ENCODE measurements around the gene SLC15A1.
A peak's percentile ranks its signal among the peaks of the same experiment; 100 is the strongest.

SLC15A1 gene

DNA sequence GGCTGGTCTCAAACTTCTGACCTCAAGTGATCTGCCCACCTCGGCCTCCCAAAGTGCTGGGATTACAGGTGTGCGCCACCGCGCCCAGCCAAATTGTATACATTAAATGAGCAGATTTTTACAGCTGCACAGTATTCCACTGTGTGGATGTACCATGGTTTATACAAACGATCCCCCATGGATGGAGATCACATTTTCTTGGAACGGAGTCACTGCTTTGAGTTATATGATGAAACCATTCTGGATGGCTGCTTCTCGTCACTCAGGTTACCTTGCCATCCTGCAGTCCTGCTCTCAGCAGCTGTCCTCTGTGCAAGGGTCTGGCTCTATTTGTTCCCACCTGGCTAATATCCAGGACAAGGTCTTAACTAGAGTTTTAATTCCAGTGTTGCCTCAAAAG, 39.1 kb upstream of the SLC15A1 start:
- Histone ChIP-seq H3K9ac (ENCODE audit: low read depth, low read length, poor library complexity) (no peak overlapping the region), H3K23ac (ENCODE audit: low read depth, low read length, poor library complexity) (no peak overlapping the region), H3K4me1 (ENCODE audit: control insufficient read depth in 2 of 2, insufficient read depth in 1 of 2, low read depth in 1 of 2, low read length in 2 of 2) (no peaks in the 10 kb centered on the region), H2BK5ac (ENCODE audit: low read length) (no peak overlapping the region), H3K9me3 (replicated peaks in 1 of 2; ENCODE audit: control insufficient read depth in 2 of 2, insufficient read depth in 1 of 2, low read depth in 1 of 2, low read length in 2 of 2) (no peaks in the 10 kb centered on the region), H3K36me3 (replicated peaks in 1 of 2; ENCODE audit: control insufficient read depth in 2 of 2, insufficient read depth in 2 of 2, low read length in 2 of 2) (no peaks in the 10 kb centered on the region), H3K4me2 (ENCODE audit: insufficient read depth, low read length, poor library complexity, severe bottlenecking) (no peak overlapping the region), H3K4ac (ENCODE audit: low read length) (no peak overlapping the region), H3K27ac (replicated peaks; ENCODE audit: low read length) (no peak overlapping the region), H2BK12ac (ENCODE audit: low read length) (no peak overlapping the region), H2BK120ac (ENCODE audit: low read depth, low read length) (no peak overlapping the region), H2AK5ac (ENCODE audit: low read depth, low read length) (no peak overlapping the region), H3K4me3 (ENCODE audit: low read length in 2 of 2) (no peak overlapping the region), H3K27me3 (ENCODE audit: control insufficient read depth in 3 of 3, insufficient read depth in 3 of 3, low read depth in 1 of 3, low read length in 3 of 3) (peaks cover 0 to 7% (median 0%) of the 10 kb centered on the region in 3 experiments), H4K8ac (ENCODE audit: low read depth, low read length) (no peak overlapping the region), H3K79me1 (ENCODE audit: low read depth, low read length) (no peaks in the 10 kb centered on the region), H4K91ac (ENCODE audit: low read depth, low read length, poor library complexity) (no peak overlapping the region), H2BK15ac (ENCODE audit: low read length) (no peak overlapping the region), H3K18ac (ENCODE audit: low read length) (no peak overlapping the region), H3K14ac (ENCODE audit: low read length) (no peak overlapping the region), H2AFZ (ENCODE audit: low read length) (no peak overlapping the region)
- no peak for DNase-seq (ENCODE audit: low spot score)
- no CpG with 5 or more reads among the region's 7 CpGs for WGBS, 2 donors (ENCODE audit: extremely low coverage in 2 of 2, insufficient read length in 2 of 2, insufficient replicate concordance in 1 of 2)

DNA sequence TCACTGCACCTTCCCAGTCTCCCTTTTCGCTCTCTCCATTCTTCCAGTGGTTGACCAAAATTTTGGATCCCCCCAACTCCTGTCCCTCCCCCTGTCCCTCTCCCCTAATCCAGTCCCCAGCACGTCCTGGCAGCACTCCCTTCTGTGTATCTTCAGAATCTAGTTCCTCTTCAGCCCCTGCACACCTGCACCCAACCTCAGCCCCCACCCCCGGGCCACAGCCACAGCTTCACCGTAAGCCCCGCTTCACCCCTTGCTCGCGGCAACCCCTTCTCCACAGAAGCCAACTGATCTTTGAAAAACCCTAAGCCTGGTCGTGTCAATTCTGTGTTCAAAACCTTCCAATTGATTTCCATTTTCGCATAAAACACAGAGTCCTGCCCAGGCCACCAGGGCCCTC, 35.5 kb upstream of the SLC15A1 start:
- H4K91ac ChIP-seq (ENCODE audit: low read depth, low read length, poor library complexity) = no peak overlapping the region
- H3K79me1 ChIP-seq (ENCODE audit: low read depth, low read length) = no peaks in the 10 kb centered on the region
- WGBS, 2 donors (ENCODE audit: extremely low coverage in 2 of 2, insufficient read length in 2 of 2, insufficient replicate concordance in 1 of 2) = no CpG with 5 or more reads among the region's 9 CpGs

DNA sequence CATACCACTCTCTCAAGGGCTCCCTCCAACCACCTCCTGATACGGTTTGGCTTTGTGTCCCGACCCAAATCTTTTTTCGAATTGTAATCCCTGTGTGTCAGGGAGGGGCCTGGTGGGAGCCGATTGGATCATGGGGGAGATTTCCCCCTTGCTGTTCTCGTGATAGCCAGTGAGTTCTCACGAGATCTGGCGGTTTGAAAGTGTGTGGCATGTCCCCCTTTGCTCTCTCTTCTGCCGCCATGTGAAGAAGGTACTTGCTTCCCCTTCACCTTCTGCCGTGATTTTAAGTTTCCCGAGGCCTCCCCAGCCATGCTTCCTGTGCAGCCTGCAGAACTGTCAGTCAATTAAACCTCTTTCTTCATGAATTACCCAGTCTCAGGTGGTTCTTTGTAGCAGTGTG, 34.7 kb upstream of the SLC15A1 start:
- Histone ChIP-seq H3K4me1 (ENCODE audit: control insufficient read depth in 2 of 2, insufficient read depth in 1 of 2, low read depth in 1 of 2, low read length in 2 of 2) (peaks cover 0 to 4% of the 10 kb centered on the region in 2 donors), H2AK5ac (ENCODE audit: low read depth, low read length) (no peak overlapping the region), H2BK12ac (ENCODE audit: low read length) (no peak overlapping the region), H2BK5ac (ENCODE audit: low read length) (no peak overlapping the region), H4K8ac (ENCODE audit: low read depth, low read length) (no peak overlapping the region), H3K14ac (ENCODE audit: low read length) (no peak overlapping the region), H3K18ac (ENCODE audit: low read length) (no peak overlapping the region), H3K4me2 (ENCODE audit: insufficient read depth, low read length, poor library complexity, severe bottlenecking) (no peak overlapping the region), H3K23ac (ENCODE audit: low read depth, low read length, poor library complexity) (no peak overlapping the region), H2BK15ac (ENCODE audit: low read length) (no peak overlapping the region), H2AFZ (ENCODE audit: low read length) (no peak overlapping the region), H3K4ac (ENCODE audit: low read length) (no peak overlapping the region), H3K27me3 (ENCODE audit: control insufficient read depth in 3 of 3, insufficient read depth in 3 of 3, low read depth in 1 of 3, low read length in 3 of 3) (peaks cover 0 to 22% (median 0%) of the 10 kb centered on the region in 3 experiments), H3K27ac (replicated peaks; ENCODE audit: low read length) (no peak overlapping the region), H3K4me3 (ENCODE audit: low read length in 2 of 2) (no peak overlapping the region), H3K79me1 (ENCODE audit: low read depth, low read length) (no peaks in the 10 kb centered on the region), H4K91ac (ENCODE audit: low read depth, low read length, poor library complexity) (no peak overlapping the region), H3K9ac (ENCODE audit: low read depth, low read length, poor library complexity) (no peak overlapping the region), H2BK120ac (ENCODE audit: low read depth, low read length) (no peak overlapping the region), H3K9me3 (replicated peaks in 1 of 2; ENCODE audit: control insufficient read depth in 2 of 2, insufficient read depth in 1 of 2, low read depth in 1 of 2, low read length in 2 of 2) (peaks cover 0 to 3% of the 10 kb centered on the region in 2 donors), H3K36me3 (replicated peaks in 1 of 2; ENCODE audit: control insufficient read depth in 2 of 2, insufficient read depth in 2 of 2, low read length in 2 of 2) (no peaks in the 10 kb centered on the region)
- WGBS, 2 donors (ENCODE audit: extremely low coverage in 2 of 2, insufficient read length in 2 of 2, insufficient replicate concordance in 1 of 2) = no CpG with 5 or more reads among the region's 10 CpGs
- DNase-seq (ENCODE audit: low spot score) = no peak

More for the DNA sequence above, 35.5 kb upstream of the SLC15A1 start:
- H2AK5ac ChIP-seq (ENCODE audit: low read depth, low read length) = no peak overlapping the region
- no peak overlapping the region for H3K4ac ChIP-seq (ENCODE audit: low read length)
- no peaks in the 10 kb centered on the region for H3K36me3 ChIP-seq (replicated peaks in 1 of 2; ENCODE audit: control insufficient read depth in 2 of 2, insufficient read depth in 2 of 2, low read length in 2 of 2)
- no peak overlapping the region for H4K8ac ChIP-seq (ENCODE audit: low read depth, low read length)
- no peak overlapping the region for H3K4me2 ChIP-seq (ENCODE audit: insufficient read depth, low read length, poor library complexity, severe bottlenecking)
- H2BK15ac ChIP-seq (ENCODE audit: low read length) = peak overlapping the region; percentile 41
- peaks cover 0 to 3% of the 10 kb centered on the region in 2 donors for H3K9me3 ChIP-seq (replicated peaks in 1 of 2; ENCODE audit: control insufficient read depth in 2 of 2, insufficient read depth in 1 of 2, low read depth in 1 of 2, low read length in 2 of 2)
- H3K27ac ChIP-seq (replicated peaks; ENCODE audit: low read length) = no peak overlapping the region
- H3K14ac ChIP-seq (ENCODE audit: low read length) = no peak overlapping the region
- H3K4me3 ChIP-seq (ENCODE audit: low read length in 2 of 2) = no peak overlapping the region
- no peak for DNase-seq (ENCODE audit: low spot score)
- peaks cover 0 to 4% of the 10 kb centered on the region in 2 donors for H3K4me1 ChIP-seq (ENCODE audit: control insufficient read depth in 2 of 2, insufficient read depth in 1 of 2, low read depth in 1 of 2, low read length in 2 of 2)
- H3K27me3 ChIP-seq (ENCODE audit: control insufficient read depth in 3 of 3, insufficient read depth in 3 of 3, low read depth in 1 of 3, low read length in 3 of 3) = peaks cover 0 to 22% (median 0%) of the 10 kb centered on the region in 3 experiments
- H3K23ac ChIP-seq (ENCODE audit: low read depth, low read length, poor library complexity) = no peak overlapping the region
- H3K9ac ChIP-seq (ENCODE audit: low read depth, low read length, poor library complexity) = no peak overlapping the region
- H2AFZ ChIP-seq (ENCODE audit: low read length) = no peak overlapping the region
- peak overlapping the region; percentile 48 for H2BK12ac ChIP-seq (ENCODE audit: low read length)
- no peak overlapping the region for H2BK5ac ChIP-seq (ENCODE audit: low read length)
- H3K18ac ChIP-seq (ENCODE audit: low read length) = no peak overlapping the region
- no peak overlapping the region for H2BK120ac ChIP-seq (ENCODE audit: low read depth, low read length)

DNA sequence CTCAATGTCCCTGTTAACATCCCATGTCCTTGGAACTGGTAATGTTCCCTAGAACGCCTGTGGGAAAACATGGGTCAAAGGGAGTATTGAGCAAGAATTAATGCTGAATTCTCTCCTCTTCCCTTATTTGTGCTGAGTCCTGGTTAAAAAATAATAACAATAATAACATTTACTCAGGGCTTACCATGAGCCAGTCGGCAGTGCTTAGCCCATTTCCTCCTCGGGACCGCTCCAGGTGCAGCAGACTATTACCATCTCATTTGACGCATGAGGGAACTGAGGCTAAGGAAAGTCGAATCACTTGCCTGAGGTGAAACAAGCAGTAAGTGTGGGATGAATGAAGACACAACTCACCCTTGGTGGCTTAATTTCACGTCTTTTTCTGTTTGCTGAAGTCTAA, 33.6 kb upstream of the SLC15A1 start:
- no peaks in the 10 kb centered on the region for H3K36me3 ChIP-seq (replicated peaks in 1 of 2; ENCODE audit: control insufficient read depth in 2 of 2, insufficient read depth in 2 of 2, low read length in 2 of 2)
- H3K4ac ChIP-seq (ENCODE audit: low read length) = no peak overlapping the region
- H3K9me3 ChIP-seq (replicated peaks in 1 of 2; ENCODE audit: control insufficient read depth in 2 of 2, insufficient read depth in 1 of 2, low read depth in 1 of 2, low read length in 2 of 2) = peaks cover 0 to 3% of the 10 kb centered on the region in 2 donors
- no peak overlapping the region for H2AK5ac ChIP-seq (ENCODE audit: low read depth, low read length)
- H2AFZ ChIP-seq (ENCODE audit: low read length) = no peak overlapping the region
- no peak overlapping the region for H3K4me2 ChIP-seq (ENCODE audit: insufficient read depth, low read length, poor library complexity, severe bottlenecking)
- no peak overlapping the region for H2BK5ac ChIP-seq (ENCODE audit: low read length)
- no peak overlapping the region for H2BK120ac ChIP-seq (ENCODE audit: low read depth, low read length)
- H2BK12ac ChIP-seq (ENCODE audit: low read length) = no peak overlapping the region
- no peak overlapping the region for H3K9ac ChIP-seq (ENCODE audit: low read depth, low read length, poor library complexity)
- H3K18ac ChIP-seq (ENCODE audit: low read length) = no peak overlapping the region
- no peak for DNase-seq (ENCODE audit: low spot score)
- no peak overlapping the region for H4K91ac ChIP-seq (ENCODE audit: low read depth, low read length, poor library complexity)
- peaks cover 0 to 22% (median 0%) of the 10 kb centered on the region in 3 experiments for H3K27me3 ChIP-seq (ENCODE audit: control insufficient read depth in 3 of 3, insufficient read depth in 3 of 3, low read depth in 1 of 3, low read length in 3 of 3)
- H3K27ac ChIP-seq (replicated peaks; ENCODE audit: low read length) = no peak overlapping the region
- H4K8ac ChIP-seq (ENCODE audit: low read depth, low read length) = no peak overlapping the region
- no CpG with 5 or more reads among the region's 7 CpGs for whole genome bisulfite sequencing, 2 donors (ENCODE audit: extremely low coverage in 2 of 2, insufficient read length in 2 of 2, insufficient replicate concordance in 1 of 2)
- no peak overlapping the region for H3K14ac ChIP-seq (ENCODE audit: low read length)
- H3K79me1 ChIP-seq (ENCODE audit: low read depth, low read length) = no peaks in the 10 kb centered on the region
- H3K4me3 ChIP-seq (ENCODE audit: low read length in 2 of 2) = no peak overlapping the region
- no peak overlapping the region for H2BK15ac ChIP-seq (ENCODE audit: low read length)
- no peak overlapping the region for H3K23ac ChIP-seq (ENCODE audit: low read depth, low read length, poor library complexity)
- peaks cover 0 to 4% of the 10 kb centered on the region in 2 donors for H3K4me1 ChIP-seq (ENCODE audit: control insufficient read depth in 2 of 2, insufficient read depth in 1 of 2, low read depth in 1 of 2, low read length in 2 of 2)
